ENCODE data around the gene RNF144B. TPM values are rescaled to one million over a fixed set of nuclear protein-coding genes. Genes with fewer than 3 reads are reported as not detected.

The RNF144B gene
- total RNA-seq, 1 donor from 2014 or later, result 15.1 TPM

GRCh38 chr6:18467741-18468502 is 80.8 kb downstream of the RNF144B start:
- H3K36me3 ChIP-seq (ENCODE audit: control insufficient read depth in 3 of 3, insufficient read depth in 3 of 3, low read length in 3 of 3), result peaks cover 7 to 32% (median 18%) of the 10 kb centered on the region in 3 donors
- H3K9ac ChIP-seq (ENCODE audit: low read depth in 1 of 3, low read length in 3 of 3), result no peak overlapping the region
- H3K27ac ChIP-seq (ENCODE audit: low read depth, low read length), result no peak overlapping the region
- H3K4me1 ChIP-seq (ENCODE audit: control insufficient read depth in 3 of 3, insufficient read depth in 3 of 3, low read length in 3 of 3), result peaks cover 19 to 27% (median 20%) of the 10 kb centered on the region in 3 donors
- H3K9me3 ChIP-seq (ENCODE audit: control insufficient read depth in 3 of 3, low read length in 3 of 3), result no peaks in the 10 kb centered on the region
- H3K4me3 ChIP-seq (ENCODE audit: low read length in 3 of 3), result no peak overlapping the region
- H3K27me3 ChIP-seq (ENCODE audit: control insufficient read depth in 3 of 3, insufficient read depth in 3 of 3, low read length in 3 of 3), result no peaks in the 10 kb centered on the region

- no peak overlapping the region for H3K27ac ChIP-seq (ENCODE audit: low read depth, low read length)
- no peaks in the 10 kb centered on the region for H3K9me3 ChIP-seq (ENCODE audit: control insufficient read depth in 3 of 3, low read length in 3 of 3)
- H3K4me3 ChIP-seq (ENCODE audit: low read length in 3 of 3), result no peak overlapping the region
- peaks cover 2 to 27% (median 16%) of the 10 kb centered on the region in 3 donors for H3K36me3 ChIP-seq (ENCODE audit: control insufficient read depth in 3 of 3, insufficient read depth in 3 of 3, low read length in 3 of 3)
- no peaks in the 10 kb centered on the region for H3K27me3 ChIP-seq (ENCODE audit: control insufficient read depth in 3 of 3, insufficient read depth in 3 of 3, low read length in 3 of 3)
- peaks cover 15 to 23% (median 20%) of the 10 kb centered on the region in 3 donors for H3K4me1 ChIP-seq (ENCODE audit: control insufficient read depth in 3 of 3, insufficient read depth in 3 of 3, low read length in 3 of 3)
- H3K9ac ChIP-seq (ENCODE audit: low read depth in 1 of 3, low read length in 3 of 3), result no peak overlapping the region
These were observed 81.3 kb downstream of the RNF144B start for GRCh38 chr6:18468503-18468843.

GRCh38 chr6:18469536-18469935 is 82.4 kb downstream of the RNF144B start:
- H3K4me1 ChIP-seq (ENCODE audit: control insufficient read depth in 3 of 3, insufficient read depth in 3 of 3, low read length in 3 of 3), result peaks cover 14 to 18% (median 15%) of the 10 kb centered on the region in 3 donors
- no peaks in the 10 kb centered on the region for H3K27me3 ChIP-seq (ENCODE audit: control insufficient read depth in 3 of 3, insufficient read depth in 3 of 3, low read length in 3 of 3)
- H3K4me3 ChIP-seq (ENCODE audit: low read length in 3 of 3), result no peak overlapping the region
- H3K36me3 ChIP-seq (ENCODE audit: control insufficient read depth in 3 of 3, insufficient read depth in 3 of 3, low read length in 3 of 3), result peaks cover 0 to 16% (median 8%) of the 10 kb centered on the region in 3 donors
- no peaks in the 10 kb centered on the region for H3K9me3 ChIP-seq (ENCODE audit: control insufficient read depth in 3 of 3, low read length in 3 of 3)
- H3K9ac ChIP-seq (ENCODE audit: low read depth in 1 of 3, low read length in 3 of 3), result no peak overlapping the region
- H3K27ac ChIP-seq (ENCODE audit: low read depth, low read length), result no peak overlapping the region

GRCh38 chr6:18471232-18471964 is 84.2 kb downstream of the RNF144B start:
- Histone ChIP-seq H3K4me3 (ENCODE audit: low read length in 3 of 3) (no peak overlapping the region), H3K27me3 (ENCODE audit: control insufficient read depth in 3 of 3, insufficient read depth in 3 of 3, low read length in 3 of 3) (no peaks in the 10 kb centered on the region), H3K27ac (ENCODE audit: low read depth, low read length) (no peak overlapping the region), H3K9me3 (ENCODE audit: control insufficient read depth in 3 of 3, low read length in 3 of 3) (no peaks in the 10 kb centered on the region), H3K36me3 (ENCODE audit: control insufficient read depth in 3 of 3, insufficient read depth in 3 of 3, low read length in 3 of 3) (peaks cover 0 to 5% (median 2%) of the 10 kb centered on the region in 3 donors), H3K4me1 (ENCODE audit: control insufficient read depth in 3 of 3, insufficient read depth in 3 of 3, low read length in 3 of 3) (peaks cover 5% of the 10 kb centered on the region in 3 donors), H3K9ac (ENCODE audit: low read depth in 1 of 3, low read length in 3 of 3) (no peak overlapping the region)

GRCh38 chr6:18472941-18473340 is 85.8 kb downstream of the RNF144B start:
- Histone ChIP-seq H3K4me1 (ENCODE audit: control insufficient read depth in 3 of 3, insufficient read depth in 3 of 3, low read length in 3 of 3) (peaks cover 5% of the 10 kb centered on the region in 3 donors), H3K9me3 (ENCODE audit: control insufficient read depth in 3 of 3, low read length in 3 of 3) (no peaks in the 10 kb centered on the region), H3K9ac (ENCODE audit: low read depth in 1 of 3, low read length in 3 of 3) (no peak overlapping the region), H3K27me3 (ENCODE audit: control insufficient read depth in 3 of 3, insufficient read depth in 3 of 3, low read length in 3 of 3) (no peaks in the 10 kb centered on the region), H3K4me3 (ENCODE audit: low read length in 3 of 3) (no peak overlapping the region), H3K36me3 (ENCODE audit: control insufficient read depth in 3 of 3, insufficient read depth in 3 of 3, low read length in 3 of 3) (peaks cover 0 to 2% (median 1%) of the 10 kb centered on the region in 3 donors), H3K27ac (ENCODE audit: low read depth, low read length) (no peak overlapping the region)

GRCh38 chr6:18473755-18474154 is 86.6 kb downstream of the RNF144B start:
- Histone ChIP-seq H3K4me3 (ENCODE audit: low read length in 3 of 3) (no peak overlapping the region), H3K9me3 (ENCODE audit: control insufficient read depth in 3 of 3, low read length in 3 of 3) (no peaks in the 10 kb centered on the region), H3K27me3 (ENCODE audit: control insufficient read depth in 3 of 3, insufficient read depth in 3 of 3, low read length in 3 of 3) (no peaks in the 10 kb centered on the region), H3K4me1 (ENCODE audit: control insufficient read depth in 3 of 3, insufficient read depth in 3 of 3, low read length in 3 of 3) (peaks cover 5% of the 10 kb centered on the region in 3 donors), H3K9ac (ENCODE audit: low read depth in 1 of 3, low read length in 3 of 3) (no peak overlapping the region), H3K27ac (ENCODE audit: low read depth, low read length) (no peak overlapping the region), H3K36me3 (ENCODE audit: control insufficient read depth in 3 of 3, insufficient read depth in 3 of 3, low read length in 3 of 3) (peaks cover 0 to under 1% (median 0%) of the 10 kb centered on the region in 3 donors)

GRCh38 chr6:18477301-18477941 is 90.3 kb downstream of the RNF144B start:
- no peaks in the 10 kb centered on the region for H3K9me3 ChIP-seq (ENCODE audit: control insufficient read depth in 3 of 3, low read length in 3 of 3)
- H3K27ac ChIP-seq (ENCODE audit: low read depth, low read length), result peak overlapping the region; percentile 50
- no peaks in the 10 kb centered on the region for H3K27me3 ChIP-seq (ENCODE audit: control insufficient read depth in 3 of 3, insufficient read depth in 3 of 3, low read length in 3 of 3)
- no peak overlapping the region for H3K4me3 ChIP-seq (ENCODE audit: low read length in 3 of 3)
- H3K4me1 ChIP-seq (ENCODE audit: control insufficient read depth in 3 of 3, insufficient read depth in 3 of 3, low read length in 3 of 3), result no peaks in the 10 kb centered on the region
- no peaks in the 10 kb centered on the region for H3K36me3 ChIP-seq (ENCODE audit: control insufficient read depth in 3 of 3, insufficient read depth in 3 of 3, low read length in 3 of 3)
- H3K9ac ChIP-seq (ENCODE audit: low read depth in 1 of 3, low read length in 3 of 3), result no peak overlapping the region

- Histone ChIP-seq H3K27me3 (ENCODE audit: control insufficient read depth in 3 of 3, insufficient read depth in 3 of 3, low read length in 3 of 3) (no peaks in the 10 kb centered on the region), H3K4me3 (ENCODE audit: low read length in 3 of 3) (no peak overlapping the region), H3K4me1 (ENCODE audit: control insufficient read depth in 3 of 3, insufficient read depth in 3 of 3, low read length in 3 of 3) (no peaks in the 10 kb centered on the region), H3K27ac (ENCODE audit: low read depth, low read length) (no peak overlapping the region), H3K9me3 (ENCODE audit: control insufficient read depth in 3 of 3, low read length in 3 of 3) (no peaks in the 10 kb centered on the region), H3K36me3 (ENCODE audit: control insufficient read depth in 3 of 3, insufficient read depth in 3 of 3, low read length in 3 of 3) (no peaks in the 10 kb centered on the region), H3K9ac (ENCODE audit: low read depth in 1 of 3, low read length in 3 of 3) (no peak overlapping the region)
These were observed 91.5 kb downstream of the RNF144B start for GRCh38 chr6:18478610-18479009.

GRCh38 chr6:18481870-18482269 is 94.7 kb downstream of the RNF144B start:
- H3K4me1 ChIP-seq (ENCODE audit: control insufficient read depth in 3 of 3, insufficient read depth in 3 of 3, low read length in 3 of 3), result no peaks in the 10 kb centered on the region
- no peaks in the 10 kb centered on the region for H3K27me3 ChIP-seq (ENCODE audit: control insufficient read depth in 3 of 3, insufficient read depth in 3 of 3, low read length in 3 of 3)
- H3K27ac ChIP-seq (ENCODE audit: low read depth, low read length), result no peak overlapping the region
- H3K36me3 ChIP-seq (ENCODE audit: control insufficient read depth in 3 of 3, insufficient read depth in 3 of 3, low read length in 3 of 3), result no peaks in the 10 kb centered on the region
- no peak overlapping the region for H3K4me3 ChIP-seq (ENCODE audit: low read length in 3 of 3)
- H3K9me3 ChIP-seq (ENCODE audit: control insufficient read depth in 3 of 3, low read length in 3 of 3), result no peaks in the 10 kb centered on the region
- no peak overlapping the region for H3K9ac ChIP-seq (ENCODE audit: low read depth in 1 of 3, low read length in 3 of 3)
